Measurements from ENCODE around the gene EDN1.

GRCh38 chr6:12293931-12294807 lies 4.0 kb downstream of the EDN1 start:
- no peak for TF ChIP-seq EZH2 (IDR thresholded peaks at IDR 0.05)
- TF ChIP-seq POLR2AphosphoS5 (IDR thresholded peaks at IDR 0.05; ENCODE audit: borderline replicate concordance, low read depth, low read length): no peak

All from SK-N-MC (cell line).